Neutrophil (primary cell): Measurements from ENCODE around the gene FKBP2.

Experiments used
- H3K27ac ChIP-seq: fragments of 200-600 bp; sonication (generic); 2 replicates; pipeline ENCODE4 v1.5.1; 2016; ENCODE audit warnings: mild to moderate bottlenecking, moderate library complexity
- H3K27me3 ChIP-seq: fragments of 200-600 bp; sonication (generic); 2 replicates; pipeline ENCODE4 v1.6.0; 2016; ENCODE audit warnings: mild to moderate bottlenecking
- H3K36me3 ChIP-seq: fragments of 200-600 bp; sonication (generic); 2 replicates; pipeline ENCODE4 v1.5.1; 2017
- H3K4me1 ChIP-seq, 2 experiments: fragments of 200-600 bp in 1 of 2; sonication (generic) in 1 of 2; 1 replicate in 1 of 2; 2 replicates in 1 of 2; pipeline versions ENCODE4 v1.5.1 to v1.6.1; 2013 to 2016; ENCODE audit warnings: low read depth in 1 of 2, low read length in 1 of 2, mild to moderate bottlenecking in 1 of 2, moderate library complexity in 1 of 2; ENCODE audit not compliant: control insufficient read depth in 1 of 2, insufficient read depth in 1 of 2
- H3K4me3 ChIP-seq, 2 experiments: fragments of 200-600 bp in 1 of 2; sonication (generic) in 1 of 2; 1 replicate in 1 of 2; 2 replicates in 1 of 2; pipeline ENCODE4 v1.5.1; 2013 to 2016; ENCODE audit warnings: low read depth in 1 of 2, low read length in 1 of 2, mild to moderate bottlenecking in 1 of 2, moderate library complexity in 1 of 2
- H3K9me3 ChIP-seq: fragments of 200-600 bp; sonication (generic); 2 replicates; pipeline ENCODE4 v1.5.1; 2016
- CTCF ChIP-seq: fragments of 200-600 bp; sonication (generic); IDR thresholded peaks from 2 replicates; pipeline ENCODE4 v1.5.1; 2016; ENCODE audit warnings: antibody characterized with exemption

Gene FKBP2

GRCh38 chr11:64289002-64289564 is 48.2 kb downstream of the FKBP2 start:
- H3K36me3 ChIP-seq: no peaks in the 10 kb centered on the region
- no peak overlapping the region for H3K27ac ChIP-seq
- H3K4me3 ChIP-seq: no peak overlapping the region
- H3K4me1 ChIP-seq: peaks cover 10 to 37% of the 10 kb centered on the region in 2 experiments
- no peak for TF ChIP-seq CTCF
- no peaks in the 10 kb centered on the region for H3K9me3 ChIP-seq
- H3K27me3 ChIP-seq: peaks cover 50% of the 10 kb centered on the region

- Histone ChIP-seq H3K36me3 (no peaks in the 10 kb centered on the region), H3K9me3 (no peaks in the 10 kb centered on the region), H3K27me3 (peaks cover 66% of the 10 kb centered on the region), H3K27ac (no peak overlapping the region), H3K4me1 (peaks cover 7 to 29% of the 10 kb centered on the region in 2 experiments), H3K4me3 (no peak overlapping the region)
- TF ChIP-seq CTCF: no peak
Measured at GRCh38 chr11:64290352-64291261, 49.7 kb downstream of the FKBP2 start.

- no peak for TF ChIP-seq CTCF
- Histone ChIP-seq H3K9me3 (no peaks in the 10 kb centered on the region), H3K27me3 (peaks cover 73% of the 10 kb centered on the region), H3K27ac (no peak within 1 kb of the TSS), H3K36me3 (no peaks in the 10 kb centered on the region), H3K4me3 (peak within 1 kb of the TSS in 1 of 2 experiments; percentile 14), H3K4me1 (peaks cover 3 to 23% of the 10 kb centered on the region in 2 experiments)
Measured at GRCh38 chr11:64291262-64291751, 50.4 kb downstream of the FKBP2 start, which contains the start of gene KCNK4. Gene KCNK4, plus strand, starts transcription at chr11:64291302. Its CDS starts 1,717 bp downstream, at chr11:64293019.

GRCh38 chr11:64291752-64292459 is 51.0 kb downstream of the FKBP2 start:
- Histone ChIP-seq H3K27ac (no peak overlapping the region), H3K4me3 (peak overlapping the region in 1 of 2 experiments; percentile 14), H3K9me3 (no peaks in the 10 kb centered on the region), H3K27me3 (peaks cover 78% of the 10 kb centered on the region), H3K36me3 (no peaks in the 10 kb centered on the region), H3K4me1 (peaks cover 0 to 19% of the 10 kb centered on the region in 2 experiments)
- TF ChIP-seq CTCF: no peak

- peaks cover 86% of the 10 kb centered on the region for H3K27me3 ChIP-seq
- no peaks in the 10 kb centered on the region for H3K9me3 ChIP-seq
- H3K36me3 ChIP-seq: no peaks in the 10 kb centered on the region
- no peak overlapping the region for H3K27ac ChIP-seq
- no peak for TF ChIP-seq CTCF
- peaks cover 0 to 19% of the 10 kb centered on the region in 2 experiments for H3K4me1 ChIP-seq
- H3K4me3 ChIP-seq: peak overlapping the region in 1 of 2 experiments; percentile 14
Measured at GRCh38 chr11:64292460-64293254, 51.8 kb downstream of the FKBP2 start.
